ENCODE measurements around the gene XXYLT1. TPM values are rescaled to one million over a fixed set of nuclear protein-coding genes. Genes with fewer than 3 reads are reported as not detected.

Gene XXYLT1
- total RNA-seq, 2 experiments from 2014 or later, result 17.2 to 19.6 TPM

DNA sequence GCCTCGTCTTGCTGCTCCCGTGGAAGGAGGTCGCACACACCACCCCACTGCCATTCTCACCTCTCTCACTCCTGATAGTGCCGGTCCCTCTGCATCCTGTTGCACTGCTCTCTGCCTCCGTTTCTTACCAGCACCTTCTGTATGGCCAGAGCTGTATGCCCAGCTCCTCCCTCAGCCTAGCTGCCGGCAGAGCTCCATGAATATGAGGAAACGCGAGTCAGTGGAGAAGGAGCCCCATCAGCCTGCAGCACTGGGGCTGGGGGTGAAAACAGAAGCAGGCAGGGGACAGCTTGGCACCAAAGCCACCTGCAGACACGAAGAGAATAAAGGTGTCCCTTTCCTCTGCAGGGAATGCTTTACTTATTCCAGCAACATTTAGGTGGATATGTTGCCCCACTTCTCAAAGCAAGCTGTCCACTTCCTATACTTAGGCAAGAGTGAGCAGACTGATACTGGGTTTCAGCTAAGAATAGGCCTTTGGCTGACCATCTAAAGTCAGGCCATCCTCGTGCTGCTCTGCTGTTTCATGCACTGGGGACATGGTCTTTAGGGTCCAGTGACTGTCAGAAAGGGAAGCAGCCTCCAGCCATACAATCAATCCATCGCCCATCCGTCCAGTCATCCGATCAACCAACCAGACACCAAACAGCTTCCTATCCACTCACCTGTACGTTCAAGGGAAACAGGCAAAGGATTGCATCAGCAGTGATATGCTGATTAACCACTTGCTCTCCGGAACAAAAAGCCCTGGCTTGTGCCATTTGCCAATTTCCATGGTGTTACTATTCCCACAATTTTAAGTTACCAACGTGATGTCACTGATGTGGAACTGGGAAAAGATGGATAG lies 222.7 kb downstream of the XXYLT1 start:
- Histone ChIP-seq H4K20me1 (ENCODE audit: insufficient read depth, low read length) (no peaks in the 10 kb centered on the region), H2AFZ (ENCODE audit: low read length) (no peak overlapping the region), H3K4me2 (ENCODE audit: low read length) (no peak overlapping the region), H3K4me1 (ENCODE audit: insufficient read depth, low read length, poor library complexity, severe bottlenecking) (no peaks in the 10 kb centered on the region), H3K36me3 (ENCODE audit: insufficient read depth, low read length) (no peaks in the 10 kb centered on the region), H3K79me2 (ENCODE audit: insufficient read depth, low read depth, low read length) (no peaks in the 10 kb centered on the region), H3K9me3 (ENCODE audit: low read length) (no peaks in the 10 kb centered on the region), H3K4me3 (ENCODE audit: low read depth, low read length, poor library complexity, severe bottlenecking) (no peak overlapping the region), H3K27ac (ENCODE audit: low read depth, low read length, poor library complexity, severe bottlenecking) (no peak overlapping the region), H3K9me2 (ENCODE audit: insufficient read depth, low read length) (no peaks in the 10 kb centered on the region)
- ChIA-PET CTCF (ENCODE audit: unreplicated experiment) (no interaction called here), POLR2A (interaction anchor here (0.6 to 1.1 kb wide), 2 partner anchors 33 to 48 kb away, joined by 3 to 5 read pairs; no protein-coding TSS in a partner anchor)
- intact Hi-C loops (cut with micrococcal nuclease; ENCODE audit: unreplicated experiment), result no loop called here
- TF ChIP-seq EZH2phosphoT487 (IDR thresholded peaks at IDR 0.05; ENCODE audit: borderline replicate concordance, low read depth, low read length), result no peak
- TF ChIP-seq CTCF (conservative IDR thresholded peaks at IDR 0.05; ENCODE audit: low read length), result no peak
- no TSS peak for BruUV-seq (replicated peaks)
- no peak for DNase-seq (ENCODE audit: low spot score)

- ChIA-PET POLR2A (interaction anchor here (0.6 kb wide), 1 partner anchor 32 kb away, joined by 3 read pairs; no protein-coding TSS in a partner anchor), CTCF (ENCODE audit: unreplicated experiment) (no interaction called here)
- Histone ChIP-seq H3K9me2 (ENCODE audit: insufficient read depth, low read length) (no peaks in the 10 kb centered on the region), H3K79me2 (ENCODE audit: insufficient read depth, low read depth, low read length) (no peaks in the 10 kb centered on the region), H3K4me2 (ENCODE audit: low read length) (no peak overlapping the region), H3K4me3 (ENCODE audit: low read depth, low read length, poor library complexity, severe bottlenecking) (no peak overlapping the region), H2AFZ (ENCODE audit: low read length) (no peak overlapping the region), H3K4me1 (ENCODE audit: insufficient read depth, low read length, poor library complexity, severe bottlenecking) (no peaks in the 10 kb centered on the region), H4K20me1 (ENCODE audit: insufficient read depth, low read length) (no peaks in the 10 kb centered on the region), H3K36me3 (ENCODE audit: insufficient read depth, low read length) (no peaks in the 10 kb centered on the region), H3K9me3 (ENCODE audit: low read length) (no peaks in the 10 kb centered on the region), H3K27ac (ENCODE audit: low read depth, low read length, poor library complexity, severe bottlenecking) (no peak overlapping the region)
- DNase-seq (ENCODE audit: low spot score), result no peak
- no TSS peak for BruUV-seq (replicated peaks)
- TF ChIP-seq CTCF (conservative IDR thresholded peaks at IDR 0.05; ENCODE audit: low read length) (no peak), EZH2phosphoT487 (IDR thresholded peaks at IDR 0.05; ENCODE audit: borderline replicate concordance, low read depth, low read length) (no peak)
- intact Hi-C loops (cut with micrococcal nuclease; ENCODE audit: unreplicated experiment), result no loop called here
These were observed 223.4 kb downstream of the XXYLT1 start for GRCh38 chr3:195047536-195047935.

DNA sequence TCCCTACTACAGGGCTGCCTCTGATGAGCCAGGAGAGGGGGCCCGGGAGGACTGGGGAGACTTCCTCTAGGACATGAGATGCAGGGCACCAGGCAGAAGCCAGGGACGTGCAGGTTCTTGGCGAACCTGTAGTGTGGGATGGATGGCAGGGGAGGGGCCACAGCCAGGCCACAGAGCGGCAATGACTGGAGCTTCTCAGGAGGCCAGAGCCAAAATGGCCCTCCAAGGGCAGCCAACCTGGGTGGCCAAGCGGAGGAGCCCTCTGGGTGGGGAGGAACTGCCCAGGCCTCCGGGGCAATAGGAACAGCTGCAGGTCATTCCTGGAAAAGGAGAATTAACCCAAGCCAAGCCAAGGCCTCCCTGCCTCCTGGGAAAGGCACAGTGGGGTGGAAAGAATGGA lies 224.5 kb downstream of the XXYLT1 start:
- DNase-seq (ENCODE audit: low spot score), result no peak
- intact Hi-C loops (cut with micrococcal nuclease; ENCODE audit: unreplicated experiment), result no loop called here

More for the DNA sequence above, 224.5 kb downstream of the XXYLT1 start:
- no TSS peak for BruUV-seq (replicated peaks)
- Histone ChIP-seq H3K4me2 (ENCODE audit: low read length) (no peak overlapping the region), H3K27ac (ENCODE audit: low read depth, low read length, poor library complexity, severe bottlenecking) (no peak overlapping the region), H4K20me1 (ENCODE audit: insufficient read depth, low read length) (no peaks in the 10 kb centered on the region), H3K9me2 (ENCODE audit: insufficient read depth, low read length) (no peaks in the 10 kb centered on the region), H3K9me3 (ENCODE audit: low read length) (no peaks in the 10 kb centered on the region), H2AFZ (ENCODE audit: low read length) (no peak overlapping the region), H3K36me3 (ENCODE audit: insufficient read depth, low read length) (no peaks in the 10 kb centered on the region), H3K4me1 (ENCODE audit: insufficient read depth, low read length, poor library complexity, severe bottlenecking) (no peaks in the 10 kb centered on the region), H3K79me2 (ENCODE audit: insufficient read depth, low read depth, low read length) (no peaks in the 10 kb centered on the region), H3K4me3 (ENCODE audit: low read depth, low read length, poor library complexity, severe bottlenecking) (no peak overlapping the region)
- POLR2A ChIA-PET, result no interaction called here
- TF ChIP-seq CTCF (conservative IDR thresholded peaks at IDR 0.05; ENCODE audit: low read length), result no peak
- TF ChIP-seq EZH2phosphoT487 (IDR thresholded peaks at IDR 0.05; ENCODE audit: borderline replicate concordance, low read depth, low read length), result no peak
- CTCF ChIA-PET (ENCODE audit: unreplicated experiment), result no interaction called here

All from OCI-LY7 (cell line).